ENCODE data around the gene GLI1. TPM values are rescaled to one million over a fixed set of nuclear protein-coding genes. Genes with fewer than 3 reads are reported as not detected.
A peak's percentile ranks its signal among the peaks of the same experiment; 100 is the strongest.

Gene GLI1
- polyA plus RNA-seq, 1 donor (not counting 4 experiments of a cell fraction or from before 2014, with no cell fraction given), result 1.0 TPM

- Histone ChIP-seq H3K27me3 (ENCODE audit: control insufficient read depth, extremely low read depth, insufficient read depth, low read length) (no peaks in the 10 kb centered on the region), H3K9ac (ENCODE audit: control insufficient read depth, extremely low read depth, insufficient read depth, low read length) (peak overlapping the region; percentile 24), H3K79me2 (ENCODE audit: control insufficient read depth, insufficient read depth, low read length) (peaks cover 24% of the 10 kb centered on the region), H4K20me1 (ENCODE audit: control insufficient read depth, extremely low read depth, insufficient read depth, low read length) (peaks cover 19% of the 10 kb centered on the region), H3K27ac (ENCODE audit: control insufficient read depth, insufficient read depth, low read length) (peak overlapping the region; percentile 99), H3K9me3 (ENCODE audit: control insufficient read depth, low read depth, low read length) (no peaks in the 10 kb centered on the region), H3K9me1 (ENCODE audit: control insufficient read depth, extremely low read depth, insufficient read depth, low read length) (no peaks in the 10 kb centered on the region), H3K36me3 (ENCODE audit: control insufficient read depth in 2 of 2, extremely low read depth in 1 of 2, insufficient read depth in 2 of 2, low read length in 2 of 2) (peaks cover 32 to 51% of the 10 kb centered on the region in 2 experiments), H3K4me1 (ENCODE audit: control insufficient read depth, extremely low read depth, insufficient read depth, low read length) (peaks cover 23% of the 10 kb centered on the region), H2AFZ (ENCODE audit: control insufficient read depth, low read length) (no peak overlapping the region), H3K4me3 (ENCODE audit: control insufficient read depth in 2 of 3, extremely low read depth in 1 of 3, insufficient read depth in 2 of 3, low read depth in 1 of 3, low read length in 3 of 3) (peak overlapping the region in 2 of 3 experiments; percentile 89 to 99), H3K4me2 (ENCODE audit: control insufficient read depth, extremely low read depth, insufficient read depth, low read depth, low read length) (peak overlapping the region; percentile 97)
- dilution Hi-C loops (cut with MboI; ENCODE audit: extremely low pct_ligation_motif_present, low sequenced_read_pairs), result no loop called here
- FAIRE-seq (no peak), DNase-seq (ENCODE audit: low read depth, low spot score) (no peak)
- TF ChIP-seq CTCF (optimal IDR thresholded peaks at IDR 0.05 in 1 of 3, IDR thresholded peaks at IDR 0.05 in 1 of 3, conservative IDR thresholded peaks at IDR 0.05 in 1 of 3; ENCODE audit: extremely low read depth in 1 of 3, insufficient read depth in 2 of 3, low read length in 3 of 3), result no peak
- TF ChIP-seq EZH2 (IDR thresholded peaks at IDR 0.05; ENCODE audit: low read length), result no peak
Measured at GRCh38 chr12:57518176-57518919, 58.8 kb downstream of the GLI1 start.

- FAIRE-seq (no peak), DNase-seq (ENCODE audit: low read depth, low spot score) (no peak)
- dilution Hi-C loops (cut with MboI; ENCODE audit: extremely low pct_ligation_motif_present, low sequenced_read_pairs), result no loop called here
- peaks cover 33% of the 10 kb centered on the region for H3K79me2 ChIP-seq (ENCODE audit: control insufficient read depth, insufficient read depth, low read length)
- peaks cover 32 to 55% of the 10 kb centered on the region in 2 experiments for H3K36me3 ChIP-seq (ENCODE audit: control insufficient read depth in 2 of 2, extremely low read depth in 1 of 2, insufficient read depth in 2 of 2, low read length in 2 of 2)
- no peaks in the 10 kb centered on the region for H3K9me1 ChIP-seq (ENCODE audit: control insufficient read depth, extremely low read depth, insufficient read depth, low read length)
- H2AFZ ChIP-seq (ENCODE audit: control insufficient read depth, low read length), result no peak overlapping the region
- peak overlapping the region; percentile 99 for H3K27ac ChIP-seq (ENCODE audit: control insufficient read depth, insufficient read depth, low read length)
- peak overlapping the region; percentile 97 for H3K4me2 ChIP-seq (ENCODE audit: control insufficient read depth, extremely low read depth, insufficient read depth, low read depth, low read length)
- H4K20me1 ChIP-seq (ENCODE audit: control insufficient read depth, extremely low read depth, insufficient read depth, low read length), result peaks cover 20% of the 10 kb centered on the region
- no peaks in the 10 kb centered on the region for H3K27me3 ChIP-seq (ENCODE audit: control insufficient read depth, extremely low read depth, insufficient read depth, low read length)
- no peak for TF ChIP-seq CTCF (optimal IDR thresholded peaks at IDR 0.05 in 1 of 3, IDR thresholded peaks at IDR 0.05 in 1 of 3, conservative IDR thresholded peaks at IDR 0.05 in 1 of 3; ENCODE audit: extremely low read depth in 1 of 3, insufficient read depth in 2 of 3, low read length in 3 of 3)
- peak overlapping the region; percentile 89 to 99 (median 90) for H3K4me3 ChIP-seq (ENCODE audit: control insufficient read depth in 2 of 3, extremely low read depth in 1 of 3, insufficient read depth in 2 of 3, low read depth in 1 of 3, low read length in 3 of 3)
- H3K9ac ChIP-seq (ENCODE audit: control insufficient read depth, extremely low read depth, insufficient read depth, low read length), result peak overlapping the region; percentile 100
- H3K4me1 ChIP-seq (ENCODE audit: control insufficient read depth, extremely low read depth, insufficient read depth, low read length), result peaks cover 28% of the 10 kb centered on the region
- no peaks in the 10 kb centered on the region for H3K9me3 ChIP-seq (ENCODE audit: control insufficient read depth, low read depth, low read length)
Measured at GRCh38 chr12:57518920-57519795, 59.6 kb downstream of the GLI1 start.
